SK-N-SH treated with all-trans-retinoic acid at 6 μM for 48 hours (cell line): Measurements from ENCODE around the gene KAT5.

Experiments
- ARNTL ChIP-seq: fragments of 450-650 bp; formaldehyde crosslinking; IDR thresholded peaks from 2 replicates; pipeline ENCODE4 v1.5.0; 2020; ENCODE audit warnings: low read depth, mild to moderate bottlenecking, moderate library complexity, borderline replicate concordance
- OSR1 ChIP-seq: fragments of 250-450 bp; sonication (Bioruptor Pico); IDR thresholded peaks from 2 replicates; pipeline ENCODE4 v1.8.0; 2022; ENCODE audit warnings: moderate library complexity, mild to moderate bottlenecking, inconsistent platforms
- TCF4 ChIP-seq: fragments of 250-450 bp; sonication (Bioruptor Pico); IDR thresholded peaks from 2 replicates; pipeline ENCODE4 v1.8.0; 2021; ENCODE audit warnings: mild to moderate bottlenecking, moderate library complexity, borderline replicate concordance
- ZNF565 ChIP-seq: fragments of 450-650 bp; formaldehyde crosslinking; conservative IDR thresholded peaks from 2 replicates; pipeline ENCODE4 v1.5.0; 2020; ENCODE audit warnings: low read depth, mild to moderate bottlenecking, moderate library complexity
- TF ChIP-seq, protein P1 (sequence below): fragments of 250-450 bp; sonication (Bioruptor Pico); IDR thresholded peaks from 2 replicates; pipeline ENCODE4 v1.5.1; 2021; ENCODE audit warnings: mild to moderate bottlenecking, moderate library complexity
- TF ChIP-seq, protein P2 (sequence below): fragments of 250-450 bp; sonication (Bioruptor Pico); IDR thresholded peaks from 2 replicates; pipeline ENCODE4 v1.8.0; 2020; ENCODE audit warnings: mild to moderate bottlenecking, moderate library complexity, borderline replicate concordance
- TF ChIP-seq, protein P3 (sequence below): fragments of 250-450 bp; sonication (Bioruptor Pico); IDR thresholded peaks from 2 replicates; pipeline ENCODE4 v1.5.1; 2020; ENCODE audit warnings: low read depth, mild to moderate bottlenecking, moderate library complexity

DNA sequence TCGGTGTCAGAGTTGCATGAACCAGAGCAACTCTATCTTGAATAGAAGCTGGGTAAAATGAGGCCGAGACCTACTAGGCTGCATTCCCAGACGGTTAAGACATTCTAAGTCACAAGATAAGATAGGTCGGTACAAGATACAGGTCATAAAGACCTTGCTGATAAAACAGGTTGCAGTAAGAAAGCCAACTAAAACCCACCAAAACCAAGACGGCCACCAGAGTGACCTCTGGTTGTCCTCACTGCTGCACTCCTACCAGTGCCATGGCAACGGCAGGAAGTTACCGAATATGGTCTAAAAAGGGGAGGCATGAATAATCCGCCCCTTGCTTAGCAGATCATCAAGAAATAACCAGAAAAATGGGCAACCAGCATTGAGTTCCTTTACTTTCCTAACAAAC lies 2.4 kb upstream of the KAT5 start:
- TF ChIP-seq, protein P1, sequence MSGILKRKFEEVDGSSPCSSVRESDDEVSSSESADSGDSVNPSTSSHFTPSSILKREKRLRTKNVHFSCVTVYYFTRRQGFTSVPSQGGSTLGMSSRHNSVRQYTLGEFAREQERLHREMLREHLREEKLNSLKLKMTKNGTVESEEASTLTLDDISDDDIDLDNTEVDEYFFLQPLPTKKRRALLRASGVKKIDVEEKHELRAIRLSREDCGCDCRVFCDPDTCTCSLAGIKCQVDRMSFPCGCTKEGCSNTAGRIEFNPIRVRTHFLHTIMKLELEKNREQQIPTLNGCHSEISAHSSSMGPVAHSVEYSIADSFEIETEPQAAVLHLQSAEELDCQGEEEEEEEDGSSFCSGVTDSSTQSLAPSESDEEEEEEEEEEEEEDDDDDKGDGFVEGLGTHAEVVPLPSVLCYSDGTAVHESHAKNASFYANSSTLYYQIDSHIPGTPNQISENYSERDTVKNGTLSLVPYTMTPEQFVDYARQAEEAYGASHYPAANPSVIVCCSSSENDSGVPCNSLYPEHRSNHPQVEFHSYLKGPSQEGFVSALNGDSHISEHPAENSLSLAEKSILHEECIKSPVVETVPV (CRISPR knock-in tag) = no peak
- TF ChIP-seq ARNTL (no peak), TCF4 (CRISPR knock-in tag) (no peak), ZNF565 (CRISPR knock-in tag) (no peak), OSR1 (CRISPR knock-in tag) (no peak)
- TF ChIP-seq, protein P2, sequence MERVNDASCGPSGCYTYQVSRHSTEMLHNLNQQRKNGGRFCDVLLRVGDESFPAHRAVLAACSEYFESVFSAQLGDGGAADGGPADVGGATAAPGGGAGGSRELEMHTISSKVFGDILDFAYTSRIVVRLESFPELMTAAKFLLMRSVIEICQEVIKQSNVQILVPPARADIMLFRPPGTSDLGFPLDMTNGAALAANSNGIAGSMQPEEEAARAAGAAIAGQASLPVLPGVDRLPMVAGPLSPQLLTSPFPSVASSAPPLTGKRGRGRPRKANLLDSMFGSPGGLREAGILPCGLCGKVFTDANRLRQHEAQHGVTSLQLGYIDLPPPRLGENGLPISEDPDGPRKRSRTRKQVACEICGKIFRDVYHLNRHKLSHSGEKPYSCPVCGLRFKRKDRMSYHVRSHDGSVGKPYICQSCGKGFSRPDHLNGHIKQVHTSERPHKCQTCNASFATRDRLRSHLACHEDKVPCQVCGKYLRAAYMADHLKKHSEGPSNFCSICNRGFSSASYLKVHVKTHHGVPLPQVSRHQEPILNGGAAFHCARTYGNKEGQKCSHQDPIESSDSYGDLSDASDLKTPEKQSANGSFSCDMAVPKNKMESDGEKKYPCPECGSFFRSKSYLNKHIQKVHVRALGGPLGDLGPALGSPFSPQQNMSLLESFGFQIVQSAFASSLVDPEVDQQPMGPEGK = no peak
- TF ChIP-seq, protein P3, sequence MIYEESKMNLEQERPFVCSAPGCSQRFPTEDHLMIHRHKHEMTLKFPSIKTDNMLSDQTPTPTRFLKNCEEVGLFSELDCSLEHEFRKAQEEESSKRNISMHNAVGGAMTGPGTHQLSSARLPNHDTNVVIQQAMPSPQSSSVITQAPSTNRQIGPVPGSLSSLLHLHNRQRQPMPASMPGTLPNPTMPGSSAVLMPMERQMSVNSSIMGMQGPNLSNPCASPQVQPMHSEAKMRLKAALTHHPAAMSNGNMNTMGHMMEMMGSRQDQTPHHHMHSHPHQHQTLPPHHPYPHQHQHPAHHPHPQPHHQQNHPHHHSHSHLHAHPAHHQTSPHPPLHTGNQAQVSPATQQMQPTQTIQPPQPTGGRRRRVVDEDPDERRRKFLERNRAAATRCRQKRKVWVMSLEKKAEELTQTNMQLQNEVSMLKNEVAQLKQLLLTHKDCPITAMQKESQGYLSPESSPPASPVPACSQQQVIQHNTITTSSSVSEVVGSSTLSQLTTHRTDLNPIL = no peak
